Left lung (tissue), 10 donors: Measurements from ENCODE around the gene HOTAIR. TPM values are rescaled to one million over a fixed set of nuclear protein-coding genes. Genes with fewer than 3 reads are reported as not detected.

Experiments
- ATAC-seq: fragments of 200-7000 bp; cut with Tn5 transposase; one replicate; pipeline ENCODE4 v1.9.1; 2020; ENCODE audit warnings: moderate library complexity
- DNase-seq, 4 donors: peaks; one replicate each; pipeline ENCODE4 v3.0.0-alpha.2; 2013 to 2020
- H3K27ac ChIP-seq, 2 donors: fragments of 200-600 bp; sonication (generic) in 1 of 2; one replicate each; pipeline versions ENCODE4 v1.5.0 to v1.8.0; 2020 to 2021
- H3K27me3 ChIP-seq, 2 donors: fragments of 200-600 bp; sonication (generic) in 1 of 2; one replicate each; pipeline versions ENCODE4 v1.5.0 to v1.8.0; 2020 to 2021
- H3K36me3 ChIP-seq, 2 donors: fragments of 200-600 bp; sonication (generic) in 1 of 2; one replicate each; pipeline versions ENCODE4 v1.5.0 to v1.8.0; 2020 to 2021
- H3K4me1 ChIP-seq, 2 donors: fragments of 200-600 bp; one replicate each; pipeline ENCODE4 v1.8.0; 2021
- H3K4me3 ChIP-seq, 2 donors: fragments of 200-600 bp; sonication (generic) in 1 of 2; one replicate each; pipeline versions ENCODE4 v1.5.0 to v1.8.0; 2020 to 2021; ENCODE audit warnings: mild to moderate bottlenecking in 1 of 2
- H3K9me3 ChIP-seq, 2 donors: fragments of 200-600 bp; sonication (generic) in 1 of 2; one replicate each; pipeline versions ENCODE4 v1.5.0 to v1.8.0; 2020 to 2021
- intact Hi-C, 2 donors: fragments of 100-400 bp; cut with DNase I; formaldehyde crosslinking; loops; one replicate each; pipeline versions ENCODE4 v1.11.2 to v1.14.2; 2022
- polyA plus RNA-seq, 6 donors: library from polyadenylated mRNA; unstranded; fragments of 120-200 nt; gene quantifications; one replicate each; pipeline ENCODE4 v1.2.1, GENCODE V29; 2013; ENCODE audit not compliant: insufficient read length in 6 of 6
- total RNA-seq, 2 donors: library from RNA; stranded (reverse); fragmentation: NEBNext Ultra II Directional; extraction: Animal tissue kit (Norgen Biotek cat#: 25700); gene quantifications; one replicate each; pipeline ENCODE4 v1.2.1, GENCODE V29; 2021
- TF ChIP-seq, protein P1 (sequence below), 2 donors: fragments of 200-600 bp; sonication (generic) in 1 of 2; IDR thresholded peaks; one replicate each; pipeline versions ENCODE4 v1.5.0 to v1.8.0; 2021; ENCODE audit warnings: antibody characterized with exemption in 2 of 2
- donor health status: DM: no; HTN: yes; CAD: no.
- donor health status: DM: no; HTN: no; CAD: no.

HOTAIR gene
- total and polyA plus RNA-seq, 8 donors, result not detected

GRCh38 chr12:53953831-53954693 is 20.7 kb downstream of the HOTAIR start:
- intact Hi-C loops, result no loop called here
- Histone ChIP-seq H3K4me3 (no peak overlapping the region), H3K4me1 (peaks cover 0 to 7% of the 10 kb centered on the region in 2 donors), H3K27me3 (peaks cover 100% of the 10 kb centered on the region in 2 donors), H3K36me3 (no peaks in the 10 kb centered on the region), H3K27ac (no peak overlapping the region), H3K9me3 (no peaks in the 10 kb centered on the region)
- DNase-seq (no peak), ATAC-seq (no peak)
- TF ChIP-seq, protein P1, sequence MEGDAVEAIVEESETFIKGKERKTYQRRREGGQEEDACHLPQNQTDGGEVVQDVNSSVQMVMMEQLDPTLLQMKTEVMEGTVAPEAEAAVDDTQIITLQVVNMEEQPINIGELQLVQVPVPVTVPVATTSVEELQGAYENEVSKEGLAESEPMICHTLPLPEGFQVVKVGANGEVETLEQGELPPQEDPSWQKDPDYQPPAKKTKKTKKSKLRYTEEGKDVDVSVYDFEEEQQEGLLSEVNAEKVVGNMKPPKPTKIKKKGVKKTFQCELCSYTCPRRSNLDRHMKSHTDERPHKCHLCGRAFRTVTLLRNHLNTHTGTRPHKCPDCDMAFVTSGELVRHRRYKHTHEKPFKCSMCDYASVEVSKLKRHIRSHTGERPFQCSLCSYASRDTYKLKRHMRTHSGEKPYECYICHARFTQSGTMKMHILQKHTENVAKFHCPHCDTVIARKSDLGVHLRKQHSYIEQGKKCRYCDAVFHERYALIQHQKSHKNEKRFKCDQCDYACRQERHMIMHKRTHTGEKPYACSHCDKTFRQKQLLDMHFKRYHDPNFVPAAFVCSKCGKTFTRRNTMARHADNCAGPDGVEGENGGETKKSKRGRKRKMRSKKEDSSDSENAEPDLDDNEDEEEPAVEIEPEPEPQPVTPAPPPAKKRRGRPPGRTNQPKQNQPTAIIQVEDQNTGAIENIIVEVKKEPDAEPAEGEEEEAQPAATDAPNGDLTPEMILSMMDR (IDR thresholded peaks at IDR 0.05), result no peak

GRCh38 chr12:53952871-53953734 is 21.7 kb downstream of the HOTAIR start:
- Histone ChIP-seq H3K4me3 (no peak overlapping the region), H3K9me3 (no peaks in the 10 kb centered on the region), H3K36me3 (no peaks in the 10 kb centered on the region), H3K4me1 (peaks cover 0 to 7% of the 10 kb centered on the region in 2 donors), H3K27me3 (peaks cover 100% of the 10 kb centered on the region in 2 donors), H3K27ac (no peak overlapping the region)
- intact Hi-C loops, result no loop called here
- TF ChIP-seq, protein P1 (IDR thresholded peaks at IDR 0.05), result no peak
- no peak for ATAC-seq
- DNase-seq, result peak in 1 of 4 donors; percentile 67

DNA sequence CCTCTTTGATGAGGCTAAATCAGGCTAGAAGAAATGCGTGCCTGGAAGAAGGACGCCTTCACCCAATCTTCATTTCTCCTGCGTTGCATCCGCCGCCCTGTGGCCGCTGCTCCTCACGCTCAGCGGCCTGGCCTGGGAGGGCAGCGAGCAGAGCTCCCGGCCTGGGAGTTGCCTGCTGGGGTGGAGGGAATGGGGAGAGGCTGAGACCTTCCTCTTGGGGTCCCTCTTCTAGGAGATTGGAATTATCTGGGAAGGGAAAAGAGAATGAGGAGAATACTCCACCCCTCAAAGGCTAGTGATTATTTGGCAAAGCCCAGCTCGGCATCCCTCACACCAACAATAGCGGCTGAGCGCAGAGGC is 22.4 kb downstream of the HOTAIR start:
- Histone ChIP-seq H3K9me3 (no peaks in the 10 kb centered on the region), H3K4me1 (peaks cover 0 to 7% of the 10 kb centered on the region in 2 donors), H3K27ac (no peak overlapping the region), H3K4me3 (no peak overlapping the region), H3K36me3 (no peaks in the 10 kb centered on the region), H3K27me3 (peaks cover 99 to 100% of the 10 kb centered on the region in 2 donors)
- intact Hi-C loops, result no loop called here
- ATAC-seq, result no peak
- TF ChIP-seq, protein P1 (IDR thresholded peaks at IDR 0.05), result no peak
- DNase-seq, result peak in 1 of 4 donors; percentile 49

DNA sequence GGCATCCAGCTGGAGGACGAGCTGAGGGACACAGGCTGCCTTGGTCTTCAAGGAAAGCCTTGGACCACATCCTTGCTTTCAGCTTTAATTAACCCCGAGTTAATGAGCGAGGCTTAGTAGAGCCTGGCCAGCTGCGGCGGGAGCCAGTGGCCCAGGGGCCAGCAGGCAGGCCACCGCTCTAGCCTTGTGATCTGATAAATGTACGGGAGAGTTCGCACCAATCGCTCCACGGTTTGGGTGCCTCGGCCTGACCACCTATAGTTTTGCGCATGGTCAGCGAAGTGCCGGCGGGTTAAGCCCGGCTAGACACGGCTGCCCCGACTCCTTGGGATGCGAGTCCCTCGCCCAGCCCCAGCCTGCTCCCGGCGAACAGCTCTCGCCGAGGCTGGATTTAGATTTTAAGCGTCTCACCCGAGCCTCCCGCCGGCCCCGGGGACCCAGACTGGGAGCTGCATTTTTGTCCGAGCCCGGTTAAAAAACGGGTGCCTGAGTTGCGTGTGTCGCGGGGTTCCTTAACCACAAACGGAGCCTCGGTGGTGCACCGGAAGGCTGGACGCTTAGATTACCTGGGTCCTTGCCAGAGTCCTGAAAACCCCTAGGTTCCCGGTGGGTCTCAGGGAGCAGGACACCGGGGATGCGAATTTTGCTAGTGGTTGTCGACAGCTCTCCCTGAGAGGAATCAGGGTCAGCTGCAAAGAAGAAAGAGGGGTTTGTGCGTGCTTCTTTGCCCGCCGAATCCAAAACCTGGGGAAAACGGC is 23.0 kb downstream of the HOTAIR start:
- no peaks in the 10 kb centered on the region for H3K9me3 ChIP-seq
- TF ChIP-seq, protein P1 (IDR thresholded peaks at IDR 0.05), result no peak
- H3K36me3 ChIP-seq, result no peaks in the 10 kb centered on the region
- no peak for ATAC-seq
- H3K4me3 ChIP-seq, result no peak overlapping the region
- H3K4me1 ChIP-seq, result peaks cover 0 to 7% of the 10 kb centered on the region in 2 donors
- intact Hi-C loops, result no loop called here
- peak in 1 of 4 donors; percentile 74 for DNase-seq
- H3K27me3 ChIP-seq, result peaks cover 99 to 100% of the 10 kb centered on the region in 2 donors
- no peak overlapping the region for H3K27ac ChIP-seq
